Measurements from ENCODE around the gene PRKAG3. TPM values are rescaled to one million over a fixed set of nuclear protein-coding genes. Genes with fewer than 3 reads are reported as not detected.

The PRKAG3 gene
- total and polyA plus RNA-seq, 7 donors = 9.2 to 187 (median 58.5) TPM

GRCh38 chr2:218860950-218861381 lies 29.4 kb upstream of the PRKAG3 start:
- no peak for TF ChIP-seq CTCF (IDR thresholded peaks at IDR 0.05)
- intact Hi-C loops (cut with DNase I) = no loop called here
- Histone ChIP-seq H3K27ac (no peak overlapping the region), H3K27me3 (ENCODE audit: insufficient read depth in 3 of 3, low read length in 2 of 3) (peaks cover 0 to 49% (median 15%) of the 10 kb centered on the region in 3 donors), H3K36me3 (ENCODE audit: insufficient read depth in 1 of 2, low read depth in 1 of 2) (no peaks in the 10 kb centered on the region), H3K4me3 (peak overlapping the region; percentile 52), H3K9me3 (no peaks in the 10 kb centered on the region), H3K4me1 (peaks cover 8% of the 10 kb centered on the region)
- peak; percentile 51 to 82 (median 78) for ATAC-seq
- DNase-seq = peak; percentile 41 to 62
- WGBS, 3 donors = 1 to 2% (median 1%) methylated on average over 21 of the region's 21 CpGs

- DNase-seq (peak in 1 of 2 donors; percentile 42), ATAC-seq (peak in 1 of 4 donors; percentile 6)
- peaks cover 0 to 48% (median 15%) of the 10 kb centered on the region in 3 donors for H3K27me3 ChIP-seq (ENCODE audit: insufficient read depth in 3 of 3, low read length in 2 of 3)
- TF ChIP-seq CTCF (IDR thresholded peaks at IDR 0.05) = no peak
- intact Hi-C loops (cut with DNase I) = loop anchor here in 1 of 2 donors (5.0 kb wide), 1 partner anchor 122 kb away; no protein-coding TSS in a partner anchor
- WGBS, 3 donors = 2% methylated on average over 39 to 47 of the region's 47 CpGs
- no peaks in the 10 kb centered on the region for H3K9me3 ChIP-seq
- peak overlapping the region; percentile 52 for H3K4me3 ChIP-seq
- H3K27ac ChIP-seq = no peak overlapping the region
- peaks cover 8% of the 10 kb centered on the region for H3K4me1 ChIP-seq
- H3K36me3 ChIP-seq (ENCODE audit: insufficient read depth in 1 of 2, low read depth in 1 of 2) = no peaks in the 10 kb centered on the region
These were observed 28.6 kb upstream of the PRKAG3 start for GRCh38 chr2:218859988-218860831.

GRCh38 chr2:218859556-218859987 lies 28.0 kb upstream of the PRKAG3 start, which contains the start of gene WNT6:
Gene WNT6, plus strand, starts transcription at chr2:218859805. Its CDS starts 233 bp downstream, at chr2:218860038.
- Histone ChIP-seq H3K27me3 (ENCODE audit: insufficient read depth in 3 of 3, low read length in 2 of 3) (peaks cover 0 to 51% (median 15%) of the 10 kb centered on the region in 3 donors), H3K9me3 (no peaks in the 10 kb centered on the region), H3K4me1 (peaks cover 8% of the 10 kb centered on the region), H3K36me3 (ENCODE audit: insufficient read depth in 1 of 2, low read depth in 1 of 2) (no peaks in the 10 kb centered on the region), H3K4me3 (peak within 1 kb of the TSS; percentile 52), H3K27ac (no peak within 1 kb of the TSS)
- intact Hi-C loops (cut with DNase I) = loop anchor here in 1 of 2 donors (5.0 kb wide), 1 partner anchor 123 kb away; no protein-coding TSS in a partner anchor
- no peak for TF ChIP-seq CTCF (IDR thresholded peaks at IDR 0.05)
- DNase-seq = peak in 1 of 2 donors; percentile 57
- 0 to 1% (median 1%) methylated on average over 30 to 63 of the region's 64 CpGs for WGBS, 3 donors
- peak in 2 of 4 donors; percentile 35 to 52 for ATAC-seq

GRCh38 chr2:218858671-218859555 lies 27.3 kb upstream of the PRKAG3 start:
- H3K36me3 ChIP-seq (ENCODE audit: insufficient read depth in 1 of 2, low read depth in 1 of 2) = no peaks in the 10 kb centered on the region
- peak overlapping the region; percentile 52 for H3K4me3 ChIP-seq
- WGBS, 3 donors = 7 to 12% (median 9%) methylated on average over 42 to 51 of the region's 51 CpGs
- H3K4me1 ChIP-seq = peaks cover 8% of the 10 kb centered on the region
- DNase-seq (peak in 1 of 2 donors; percentile 42), ATAC-seq (no peak)
- H3K27me3 ChIP-seq (ENCODE audit: insufficient read depth in 3 of 3, low read length in 2 of 3) = peaks cover 0 to 56% (median 15%) of the 10 kb centered on the region in 3 donors
- H3K27ac ChIP-seq = no peak overlapping the region
- H3K9me3 ChIP-seq = no peaks in the 10 kb centered on the region
- TF ChIP-seq CTCF (IDR thresholded peaks at IDR 0.05) = no peak
- intact Hi-C loops (cut with DNase I) = loop anchor here in 1 of 2 donors (5.0 kb wide), 1 partner anchor 123 kb away; no protein-coding TSS in a partner anchor

Data from psoas muscle (tissue), 8 donors.